B cell (primary cell): ENCODE data around the gene NAP1L5. TPM values are rescaled to one million over a fixed set of nuclear protein-coding genes. Genes with fewer than 3 reads are reported as not detected.

Source experiments
- ATAC-seq: fragments of 200-7000 bp; cut with Tn5 transposase; one replicate; pipeline ENCODE4 v1.10.0; 2021; ENCODE audit warnings: low read depth, mild to moderate bottlenecking, moderate number of reproducible peaks, moderate library complexity
- CTCF ChIA-PET: fragments of 350-600 bp; sonication (Branson Sonifier 250); formaldehyde crosslinking; loops from one replicate; lab custom pipeline; 2021; ENCODE audit warnings: antibody characterized with exemption, inconsistent platforms; lab: Charles Lee
- POLR2A ChIA-PET: fragments of 350-600 bp; sonication (Branson Sonifier 250); formaldehyde crosslinking; loops from one replicate; lab custom pipeline; 2021; ENCODE audit warnings: antibody characterized with exemption; lab: Charles Lee
- DNase-seq: peaks from one replicate; pipeline ENCODE4 v3.0.0; 2013
- H2AFZ ChIP-seq: 2 replicates; pipeline ENCODE4 v1.6.1; 2012; ENCODE audit warnings: mild to moderate bottlenecking, low read depth, low read length; ENCODE audit not compliant: insufficient read depth, poor library complexity, severe bottlenecking
- H3K27ac ChIP-seq, 2 donors: 1 replicate in 1 of 2; 2 replicates in 1 of 2; pipeline ENCODE4 v1.5.1; 2012 to 2013; ENCODE audit warnings: low read length in 2 of 2, mild to moderate bottlenecking in 2 of 2, moderate library complexity in 1 of 2
- H3K27me3 ChIP-seq, 4 experiments: fragments of 200-600 bp in 1 of 4; sonication (generic) in 1 of 4; replicated peaks in 1 of 4; 1 replicate in 2 of 4; 2 replicates in 2 of 4; pipeline versions ENCODE4 v1.6.1 to v1.7.0; 2013 to 2016; ENCODE audit warnings: low read length in 3 of 4, mild to moderate bottlenecking in 2 of 4, mixed read lengths in 1 of 4, moderate library complexity in 1 of 4; ENCODE audit not compliant: insufficient read depth in 4 of 4, control insufficient read depth in 3 of 4; ENCODE audit errors: control extremely low read depth in 1 of 4
- H3K36me3 ChIP-seq, 2 experiments: replicated peaks in 1 of 2; 1 replicate in 1 of 2; 2 replicates in 1 of 2; pipeline versions ENCODE4 v1.6.1 to v1.7.1; 2013; ENCODE audit warnings: low read length in 1 of 2; ENCODE audit not compliant: insufficient read depth in 2 of 2, control insufficient read depth in 1 of 2; ENCODE audit errors: control extremely low read depth in 1 of 2, extremely low read depth in 1 of 2
- H3K4me1 ChIP-seq, 2 donors: fragments of 200-600 bp in 1 of 2; sonication (generic) in 1 of 2; 1 replicate in 1 of 2; 2 replicates in 1 of 2; pipeline versions ENCODE4 v1.5.1 to v1.6.1; 2013 to 2017; ENCODE audit warnings: low read length in 2 of 2; ENCODE audit not compliant: control insufficient read depth in 2 of 2, insufficient read depth in 2 of 2
- H3K4me2 ChIP-seq: replicated peaks from 2 replicates; pipeline ENCODE3; 2012; ENCODE audit warnings: mild to moderate bottlenecking, low read depth, low read length; ENCODE audit not compliant: poor library complexity, severe bottlenecking
- H3K4me3 ChIP-seq, 5 experiments: fragments of 200-600 bp in 1 of 5; sonication (generic) in 1 of 5; 1 replicate in 3 of 5; 2 replicates in 2 of 5; pipeline versions ENCODE4 v1.5.1 to v1.7.0; 2011 to 2016; ENCODE audit warnings: low read length in 4 of 5, mild to moderate bottlenecking in 4 of 5, low read depth in 2 of 5, control low read depth in 1 of 5, moderate library complexity in 1 of 5; ENCODE audit not compliant: insufficient read depth in 1 of 5; ENCODE audit errors: control extremely low read depth in 1 of 5, extremely low read depth in 1 of 5
- H3K79me2 ChIP-seq: fragments of 200-600 bp; sonication (generic); one replicate; pipeline ENCODE4 v1.6.0; 2016; ENCODE audit warnings: low read length; ENCODE audit not compliant: control insufficient read depth, insufficient read depth
- H3K9ac ChIP-seq: fragments of 200-600 bp; sonication (generic); 2 replicates; pipeline ENCODE4 v1.6.1; 2017; ENCODE audit warnings: mild to moderate bottlenecking, low read length, moderate library complexity
- H3K9me3 ChIP-seq, 3 donors: one replicate each; pipeline versions ENCODE4 v1.6.1 to v1.7.1; 2013; ENCODE audit warnings: low read length in 2 of 3; ENCODE audit not compliant: control insufficient read depth in 2 of 3, insufficient read depth in 1 of 3; ENCODE audit errors: control extremely low read depth in 1 of 3
- H4K20me1 ChIP-seq: 2 replicates; pipeline ENCODE4 v1.6.0; 2012; ENCODE audit warnings: mild to moderate bottlenecking, low read length; ENCODE audit not compliant: insufficient read depth, control insufficient read depth, poor library complexity, severe bottlenecking
- H3K27ac Mint-ChIP-seq: one replicate; pipeline ENCODE4 v1.8.0; 2021; ENCODE audit warnings: mixed read lengths
- H3K27me3 Mint-ChIP-seq: one replicate; pipeline ENCODE4 v1.8.0; 2021; ENCODE audit warnings: mixed read lengths
- H3K4me1 Mint-ChIP-seq: one replicate; pipeline ENCODE4 v1.8.0; 2021; ENCODE audit warnings: mixed read lengths
- H3K4me3 Mint-ChIP-seq: one replicate; pipeline ENCODE4 v1.8.0; 2021; ENCODE audit warnings: mixed read lengths
- H3K9me3 Mint-ChIP-seq: one replicate; pipeline ENCODE4 v1.8.0; 2022; ENCODE audit warnings: mixed read lengths; ENCODE audit not compliant: insufficient read depth
- CTCF ChIP-seq: fragments of 200-600 bp; IDR thresholded peaks from one replicate; pipeline ENCODE4 v1.8.0; 2022; ENCODE audit warnings: antibody characterized with exemption, mild to moderate bottlenecking
- EZH2 ChIP-seq: IDR thresholded peaks from 2 replicates; pipeline ENCODE4 v1.6.1; 2012; ENCODE audit warnings: borderline replicate concordance, low read depth, mild to moderate bottlenecking, moderate library complexity, low read length; ENCODE audit not compliant: insufficient read depth, poor library complexity, severe bottlenecking
- WGBS: methylation state at CpG from one replicate; pipeline ENCODE4 v1.1.5; 2013; ENCODE audit warnings: missing lambda C conversion rate; ENCODE audit not compliant: insufficient coverage; 5-methylcytosine and 5-hydroxymethylcytosine counted together
- intact Hi-C: fragments of 100-400 bp; cut with micrococcal nuclease; formaldehyde crosslinking; loops from one replicate; pipeline ENCODE4 v1.10.0; 2022
- polyA plus RNA-seq: library from polyadenylated mRNA; depleted of rRNA; stranded (reverse); fragments of >200 nt; gene quantifications from 2 replicates; pipeline ENCODE4 v1.2.3, GENCODE V29; 2012
- total RNA-seq, 2 donors: library from RNA; stranded (reverse); fragments of 120-200 nt in 1 of 2; gene quantifications; 1 replicate in 1 of 2; 2 replicates in 1 of 2; pipeline versions ENCODE4 v1.2.3 to v1.2.4, GENCODE V29; 2013 to 2022

NAP1L5 gene
- total and polyA plus RNA-seq, 2 donors (not counting 1 experiment from before 2014, with no cell fraction given), result 1.5 to 1.7 TPM

- H3K4me2 ChIP-seq, result no peak overlapping the region
- TF ChIP-seq CTCF (no peak), EZH2 (no peak)
- H4K20me1 ChIP-seq, result no peaks in the 10 kb centered on the region
- peak overlapping the region; percentile 86 for H3K4me3 Mint-ChIP-seq
- ChIA-PET CTCF (no interaction called here), POLR2A (no interaction called here)
- peaks cover 8% of the 10 kb centered on the region for H3K4me1 Mint-ChIP-seq
- H3K27me3 Mint-ChIP-seq, result no peaks in the 10 kb centered on the region
- WGBS, result 98% methylated on average over 7 of the region's 7 CpGs
- H3K9me3 Mint-ChIP-seq, result no peaks in the 10 kb centered on the region
- no peak overlapping the region for H3K4me3 ChIP-seq
- no peaks in the 10 kb centered on the region for H3K9me3 ChIP-seq
- H3K27ac ChIP-seq, result no peak overlapping the region
- no peak overlapping the region for H2AFZ ChIP-seq
- no peak overlapping the region for H3K27ac Mint-ChIP-seq
- intact Hi-C loops, result loop anchor here (5.0 kb wide), 1 partner anchor 106 kb away; the partner anchor contains the start of gene HERC3
- H3K9ac ChIP-seq, result no peak overlapping the region
- peaks cover 0 to 22% of the 10 kb centered on the region in 2 experiments for H3K36me3 ChIP-seq
- no peaks in the 10 kb centered on the region for H3K79me2 ChIP-seq
- no peaks in the 10 kb centered on the region for H3K27me3 ChIP-seq
- no peaks in the 10 kb centered on the region for H3K4me1 ChIP-seq
- ATAC-seq, result no peak
- DNase-seq, result no peak
These were observed 890 bp upstream of the NAP1L5 start for GRCh38 chr4:88698519-88698918.

- ChIA-PET POLR2A (interaction anchor here (0.5 kb wide), 1 partner anchor 630 kb away, joined by 3 read pairs; no protein-coding TSS in a partner anchor), CTCF (interaction anchor here (1.8 kb wide), 1 partner anchor 158 kb away, joined by 6 read pairs; no protein-coding TSS in a partner anchor)
- intact Hi-C loops, result loop anchor here (5.0 kb wide), 1 partner anchor 105 kb away; the partner anchor contains the start of gene HERC3
- H2AFZ ChIP-seq, result peak overlapping the region; percentile 73
- H3K9ac ChIP-seq, result peak overlapping the region; percentile 74
- no peaks in the 10 kb centered on the region for H3K9me3 Mint-ChIP-seq
- H3K27me3 Mint-ChIP-seq, result no peaks in the 10 kb centered on the region
- peak overlapping the region; percentile 55 to 70 (median 67) for H3K4me3 ChIP-seq
- H3K27ac ChIP-seq, result peak overlapping the region in 1 of 2 donors; percentile 21
- no peak for ATAC-seq
- no peaks in the 10 kb centered on the region for H3K79me2 ChIP-seq
- H3K4me1 Mint-ChIP-seq, result peaks cover 8% of the 10 kb centered on the region
- no peaks in the 10 kb centered on the region for H4K20me1 ChIP-seq
- TF ChIP-seq CTCF (no peak), EZH2 (no peak)
- WGBS, result 46% methylated on average over 16 of the region's 18 CpGs
- peak overlapping the region; percentile 70 for H3K4me2 ChIP-seq
- H3K27me3 ChIP-seq, result no peaks in the 10 kb centered on the region
- no peak overlapping the region for H3K27ac Mint-ChIP-seq
- H3K4me1 ChIP-seq, result no peaks in the 10 kb centered on the region
- H3K4me3 Mint-ChIP-seq, result peak overlapping the region; percentile 86
- peaks cover 0 to 11% of the 10 kb centered on the region in 2 experiments for H3K36me3 ChIP-seq
- H3K9me3 ChIP-seq, result no peaks in the 10 kb centered on the region
- peak; percentile 33 for DNase-seq
These were observed 488 bp downstream of the NAP1L5 start for GRCh38 chr4:88697141-88697540.
